ENCODE measurements around the gene LRCH1.

GRCh38 chr13:46550822-46551221 is 2.1 kb upstream of the LRCH1 start:
- TF ChIP-seq CTCF (IDR thresholded peaks at IDR 0.05) (no peak), POLR2A (IDR thresholded peaks at IDR 0.05) (no peak)
